GM19467 (cell line): ENCODE measurements around the gene ARID5A.
"Not testable (repeated sequence)": the region's sequence is repeated elsewhere in the genome, so short reads cannot be mapped to it uniquely, and the experiment has no call there.

Experiments used
- ATAC-seq: cut with Tn5 transposase; IDR thresholded peaks from one replicate; pipeline ENCODE4 v1.9.1; 2021; ENCODE audit warnings: mild to moderate bottlenecking, moderate library complexity; ENCODE audit not compliant: unreplicated experiment

The ARID5A gene

DNA sequence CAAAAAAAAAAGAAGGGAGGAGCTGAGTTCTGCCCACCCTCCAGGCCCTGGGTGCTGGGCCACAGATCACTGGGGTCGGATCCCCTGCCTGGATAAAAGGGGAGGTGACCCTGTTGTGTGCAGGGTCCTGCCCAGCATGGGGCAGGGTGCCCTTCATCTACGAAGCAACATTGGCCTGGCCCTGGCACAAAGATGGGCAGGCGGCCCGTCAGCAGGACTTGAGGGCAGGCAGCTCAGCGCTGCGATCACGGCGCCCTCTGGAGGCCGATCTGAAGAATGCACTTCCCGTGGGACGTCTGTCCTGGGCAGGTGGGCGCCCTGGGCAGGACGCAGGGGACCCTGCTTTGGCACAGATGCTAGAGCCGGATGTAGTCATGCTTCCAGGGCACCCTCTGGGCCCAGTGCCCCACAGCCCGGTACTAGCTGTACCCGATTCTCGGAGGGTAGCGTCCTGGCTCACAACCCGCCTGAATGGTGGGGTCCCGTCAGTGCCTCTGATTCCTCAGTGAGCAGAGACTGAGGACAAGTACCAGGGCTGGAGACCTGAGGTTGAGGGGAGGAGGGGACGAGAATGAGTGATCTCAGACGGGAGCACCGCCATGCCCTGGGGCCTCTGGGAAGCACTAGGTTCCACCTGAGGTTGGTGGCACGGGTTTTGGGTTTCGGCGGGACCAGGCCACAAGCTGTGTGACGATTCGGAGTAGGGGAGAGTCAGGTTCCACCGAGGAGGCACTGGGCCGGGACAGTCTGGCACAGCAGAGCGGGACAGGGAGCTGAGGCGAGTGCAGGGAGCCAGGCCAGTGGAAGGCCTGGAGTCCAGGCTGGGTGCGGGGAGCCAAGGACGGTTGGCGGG, 18.0 kb downstream of the ARID5A start:
- ATAC-seq: no peak

DNA sequence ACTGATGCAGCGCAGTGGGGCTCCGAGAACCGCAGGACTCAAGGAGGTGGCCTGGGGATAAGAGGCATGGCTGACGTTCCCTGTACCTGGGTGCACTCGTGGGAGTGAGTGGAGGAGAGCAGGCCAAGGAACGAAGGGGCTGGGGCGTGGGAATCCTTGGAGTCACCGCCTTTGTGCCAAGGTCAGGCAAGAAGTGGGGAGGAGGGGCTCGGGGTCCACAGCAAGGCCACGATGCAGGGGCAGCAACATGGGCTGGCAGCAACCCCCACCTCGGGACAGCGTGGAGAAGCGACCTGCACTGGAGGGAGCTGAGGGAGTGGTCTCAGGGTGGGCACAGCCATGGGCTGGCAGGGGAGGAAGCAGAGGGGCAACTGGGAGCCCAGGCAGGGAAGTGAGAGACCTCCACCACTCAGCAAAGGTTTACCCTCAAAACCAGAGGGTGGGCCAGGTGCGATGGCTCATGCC, 18.6 kb downstream of the ARID5A start:
- no peak for ATAC-seq

DNA sequence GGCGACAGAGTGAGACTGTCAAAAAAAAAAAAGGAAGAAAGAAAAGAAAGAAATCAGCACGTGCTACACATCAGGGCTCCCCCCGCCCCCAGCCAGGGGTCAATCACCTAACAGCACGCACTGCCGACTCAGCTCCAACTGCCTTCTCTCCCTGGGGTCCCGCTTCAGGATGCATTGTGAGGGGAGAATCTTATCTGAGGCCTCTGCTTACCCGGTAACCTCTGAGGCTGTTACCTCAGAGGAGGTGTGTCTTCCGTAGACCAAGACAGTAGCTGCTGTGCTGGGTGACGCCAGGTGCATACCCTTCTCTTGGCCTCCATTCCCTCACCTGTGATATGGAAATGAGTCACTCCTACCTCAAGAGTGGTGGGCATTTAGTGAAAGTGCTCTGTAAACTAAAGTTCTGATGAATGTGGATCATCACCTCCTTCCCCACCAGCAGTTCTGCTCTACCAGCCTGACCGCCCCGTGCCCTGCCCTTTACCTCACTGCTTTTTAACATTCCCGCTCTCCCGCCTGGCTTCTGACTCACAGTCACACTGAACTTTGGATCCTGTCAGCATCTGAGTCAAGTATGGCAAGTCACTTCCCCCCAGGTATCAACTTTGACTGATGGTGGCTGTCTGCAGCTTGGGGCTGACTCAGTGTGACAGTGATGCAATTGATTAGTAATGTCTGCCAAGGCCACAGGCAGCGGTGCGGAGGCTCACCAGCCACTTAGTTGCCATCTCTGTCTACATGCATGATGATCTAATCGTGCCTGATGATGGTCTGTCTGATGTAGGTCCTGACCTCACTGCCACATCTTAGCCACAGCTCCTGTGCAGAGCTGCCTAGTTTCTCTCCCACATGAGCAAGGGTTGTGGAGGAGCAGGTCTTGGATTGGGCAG, 20.1 kb downstream of the ARID5A start:
- ATAC-seq: no peak

DNA sequence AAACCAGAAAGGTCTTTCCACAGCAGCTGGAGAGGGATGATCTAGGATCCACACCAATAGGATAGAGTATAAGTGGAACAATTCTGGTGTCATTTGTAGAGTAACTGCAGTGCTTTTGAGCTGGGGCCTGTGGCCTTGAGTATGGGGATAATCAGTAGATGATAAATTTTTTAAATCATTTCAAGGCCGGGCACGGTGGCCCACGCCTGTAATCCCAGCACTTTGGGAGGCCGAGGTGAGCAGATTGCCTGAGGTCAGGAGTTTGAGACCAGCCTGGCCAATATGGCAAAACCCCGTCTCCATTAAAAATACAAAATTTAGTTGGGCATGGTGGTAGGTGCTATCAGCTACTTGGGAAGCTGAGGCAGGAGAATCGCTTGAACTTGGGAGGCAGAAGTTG, 20.9 kb downstream of the ARID5A start:
- not testable (repeated sequence) for ATAC-seq

DNA sequence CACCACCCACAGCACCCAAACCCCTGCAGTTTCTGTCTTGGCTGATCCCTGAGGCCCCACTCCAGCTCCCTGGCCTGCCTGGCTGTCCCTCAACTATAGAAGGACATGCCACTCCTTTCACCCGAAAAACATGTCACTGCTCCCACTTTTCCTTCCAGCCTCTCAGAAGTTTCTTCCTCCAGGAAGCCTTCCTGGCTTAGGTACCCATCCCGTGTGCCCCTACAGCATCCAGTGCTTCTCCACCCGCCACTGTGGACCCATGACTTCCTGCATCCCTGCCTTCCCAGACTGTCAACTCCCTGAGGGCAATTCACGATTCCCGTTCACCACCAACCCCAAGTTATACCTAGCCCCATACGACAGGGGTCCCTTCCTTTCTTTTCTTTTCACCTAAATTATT, 21.5 kb downstream of the ARID5A start:
- no peak for ATAC-seq

DNA sequence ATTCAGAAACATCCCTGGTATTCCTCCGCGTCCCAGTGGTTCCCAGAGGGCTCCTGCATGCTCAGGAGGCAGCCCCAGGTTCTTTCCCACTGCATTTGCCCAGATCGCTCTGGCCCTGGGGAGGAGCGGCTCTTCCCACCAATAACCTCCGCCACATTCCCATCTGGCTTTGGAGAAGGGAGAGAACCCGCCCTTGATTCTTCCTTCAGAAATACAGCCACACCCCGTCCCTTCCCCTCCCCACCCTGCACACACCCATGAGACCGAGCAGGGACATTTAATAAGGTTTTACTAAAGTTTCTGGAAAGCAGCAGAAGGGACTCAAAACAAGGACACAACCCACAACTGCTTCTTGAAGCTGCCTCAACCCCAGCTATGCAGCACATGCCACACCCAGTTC, 21.9 kb downstream of the ARID5A start:
- no peak for ATAC-seq

DNA sequence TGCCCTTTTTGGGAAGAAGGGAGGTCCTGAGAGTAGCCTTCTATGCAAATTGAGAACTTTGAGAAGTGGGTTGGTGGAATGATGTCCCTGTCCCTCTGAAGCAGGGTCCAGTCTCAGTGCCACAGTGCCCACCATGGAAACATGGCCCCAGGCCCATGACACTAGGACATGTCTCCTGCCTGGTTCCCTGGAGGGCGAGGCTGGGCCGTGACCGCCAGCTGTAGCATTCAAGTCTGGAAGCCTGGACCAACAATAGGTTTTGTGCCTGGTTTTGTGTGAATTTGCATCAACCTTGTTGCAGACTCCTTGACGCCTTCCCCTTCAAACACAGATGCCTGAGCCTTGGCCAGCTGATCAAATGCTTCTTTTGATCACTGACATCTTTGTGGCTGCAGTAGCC, 27.5 kb downstream of the ARID5A start:
- ATAC-seq: no peak

DNA sequence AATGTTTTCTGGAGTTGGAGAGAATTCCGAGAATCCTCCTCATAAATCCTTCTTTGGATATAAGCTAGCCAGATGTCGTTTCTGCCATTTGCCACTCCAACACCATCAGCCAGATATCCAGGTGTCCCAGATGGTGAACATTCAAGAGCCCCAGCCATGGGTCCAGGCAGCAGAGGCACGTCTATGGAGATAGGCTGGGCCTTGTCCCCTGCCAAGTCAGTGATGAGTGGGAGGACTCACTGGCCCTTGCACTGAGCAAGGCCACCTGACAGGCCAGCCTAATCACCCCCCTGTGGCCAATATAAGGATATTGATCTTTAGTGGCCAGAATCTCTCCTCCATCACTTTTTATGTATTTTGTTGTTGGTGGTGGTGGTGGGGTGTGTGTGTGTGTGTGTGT, 28.0 kb downstream of the ARID5A start:
- no peak for ATAC-seq

DNA sequence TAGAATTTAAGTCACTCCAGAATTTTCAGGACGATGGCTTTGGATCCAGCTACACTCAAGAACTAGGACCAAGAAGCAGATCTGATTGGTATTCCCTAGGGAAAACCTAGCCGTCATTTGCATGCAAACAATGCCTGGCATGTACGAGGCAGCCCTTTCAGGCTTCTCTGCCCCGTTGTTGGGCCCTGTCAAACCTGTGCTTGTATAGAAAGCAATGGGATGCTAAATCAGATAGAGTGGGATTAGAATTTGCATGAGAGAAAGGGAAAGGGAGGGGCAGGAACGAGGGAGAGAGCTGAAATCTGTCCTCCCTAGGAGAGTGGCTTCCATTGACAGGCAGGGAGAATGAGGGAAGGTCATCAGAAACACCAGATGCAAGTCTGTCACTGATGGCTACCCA, 28.6 kb downstream of the ARID5A start:
- ATAC-seq: no peak

DNA sequence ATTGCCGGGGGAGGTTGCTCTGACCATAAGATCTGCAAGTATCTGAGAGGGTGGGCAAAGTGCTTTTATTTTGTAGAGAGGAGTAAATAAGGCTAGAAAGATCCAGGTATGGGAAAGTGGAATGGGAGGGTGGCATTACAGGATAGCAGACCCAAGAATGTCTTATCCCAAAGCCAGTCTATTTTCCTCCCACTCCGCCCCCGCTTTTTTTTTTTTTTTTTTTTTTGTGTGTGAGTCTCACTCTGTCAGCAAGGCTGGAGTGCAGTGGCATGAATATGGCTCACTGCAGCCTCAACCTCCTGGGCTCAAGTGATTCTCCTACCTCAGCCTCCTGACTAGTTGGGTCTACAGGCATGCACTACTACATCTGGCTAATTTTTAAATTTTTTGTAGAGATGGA, 31.5 kb downstream of the ARID5A start:
- ATAC-seq: no peak

DNA sequence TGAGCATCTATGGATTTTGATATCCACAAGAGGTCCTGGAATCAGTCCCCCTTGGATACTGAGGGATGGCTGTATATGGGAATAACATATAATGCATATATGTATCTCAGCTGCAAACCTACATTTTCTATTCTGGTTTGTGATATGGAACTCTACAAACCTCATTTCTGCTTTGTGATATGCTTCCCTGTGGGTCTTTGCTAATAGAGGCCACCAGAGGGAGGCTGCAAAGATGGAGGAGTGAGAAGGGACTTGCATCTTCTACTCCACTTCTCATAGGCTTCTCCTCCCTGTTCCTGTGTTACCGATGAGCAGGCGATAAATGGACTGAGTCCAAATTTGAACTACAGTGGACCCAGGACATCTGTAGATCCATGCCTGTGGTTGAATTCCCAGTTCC, 37.8 kb downstream of the ARID5A start:
- ATAC-seq: no peak

DNA sequence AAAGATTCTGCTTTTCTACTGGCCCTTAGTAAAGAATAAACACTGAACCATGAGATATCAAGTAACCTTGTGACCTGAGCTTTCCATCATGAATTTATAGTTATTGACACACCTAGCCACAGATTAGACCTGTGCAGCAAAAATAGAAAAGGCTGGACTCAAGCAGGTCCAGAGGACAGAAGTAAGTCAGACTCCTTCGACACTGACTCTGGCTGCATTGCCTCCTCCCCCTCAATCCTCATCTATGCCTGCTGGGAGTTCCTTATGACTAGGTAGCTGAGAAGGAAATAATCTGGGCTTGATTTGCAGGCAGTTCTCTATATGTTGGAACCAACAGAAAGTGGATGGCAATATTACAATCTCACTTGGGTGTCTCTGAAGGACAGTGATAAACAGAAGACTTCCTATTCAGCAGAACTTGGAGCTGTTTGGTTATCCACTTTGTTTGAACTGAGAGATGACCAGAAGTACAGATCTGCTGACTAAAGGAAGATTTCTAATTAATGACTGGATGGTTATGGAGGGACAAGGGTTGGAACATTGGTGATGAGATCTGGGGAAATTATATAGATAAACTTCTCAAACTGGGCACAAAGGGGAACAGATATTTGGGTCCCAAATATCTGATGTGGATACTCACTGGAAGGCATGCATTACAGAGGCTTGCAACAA, 39.4 kb downstream of the ARID5A start:
- ATAC-seq: no peak

DNA sequence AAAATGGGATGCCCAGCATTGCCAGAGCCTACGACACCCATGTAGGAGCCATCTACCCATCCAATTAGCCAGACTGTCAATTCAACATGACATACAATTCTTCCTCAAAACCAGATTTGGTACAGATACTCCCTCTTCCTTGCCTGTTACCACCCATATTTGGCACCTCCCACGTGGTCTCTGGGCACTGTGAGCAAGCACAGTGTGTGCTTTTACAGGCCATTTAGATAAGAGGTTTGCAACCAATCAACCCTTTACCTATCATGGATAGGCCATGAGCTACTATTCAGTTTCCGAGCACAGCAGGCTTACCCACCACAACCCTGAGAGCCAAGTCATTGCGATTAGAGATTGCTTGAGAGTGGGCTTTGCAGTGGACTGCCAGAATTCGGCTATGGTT, 40.9 kb downstream of the ARID5A start:
- no peak for ATAC-seq

DNA sequence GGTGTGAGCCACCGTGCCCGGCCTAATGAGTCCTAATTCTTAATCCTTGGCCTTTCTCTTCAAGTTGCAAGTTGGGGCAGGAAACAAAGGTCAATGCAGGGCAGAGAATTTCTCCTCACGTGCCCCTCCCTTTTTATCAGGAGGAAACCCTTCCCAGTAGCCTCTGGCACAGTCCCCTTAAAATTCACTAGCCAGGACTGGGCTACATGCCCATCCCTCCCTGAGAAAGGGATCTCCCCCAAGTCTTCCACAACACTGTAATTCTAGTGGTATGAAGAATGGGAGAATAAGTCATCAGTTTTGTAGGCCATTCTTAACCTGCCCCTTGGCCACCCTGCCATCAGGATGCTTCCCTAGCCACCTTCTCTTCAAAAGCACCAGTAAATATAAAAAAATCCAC, 42.2 kb downstream of the ARID5A start:
- ATAC-seq: no peak

DNA sequence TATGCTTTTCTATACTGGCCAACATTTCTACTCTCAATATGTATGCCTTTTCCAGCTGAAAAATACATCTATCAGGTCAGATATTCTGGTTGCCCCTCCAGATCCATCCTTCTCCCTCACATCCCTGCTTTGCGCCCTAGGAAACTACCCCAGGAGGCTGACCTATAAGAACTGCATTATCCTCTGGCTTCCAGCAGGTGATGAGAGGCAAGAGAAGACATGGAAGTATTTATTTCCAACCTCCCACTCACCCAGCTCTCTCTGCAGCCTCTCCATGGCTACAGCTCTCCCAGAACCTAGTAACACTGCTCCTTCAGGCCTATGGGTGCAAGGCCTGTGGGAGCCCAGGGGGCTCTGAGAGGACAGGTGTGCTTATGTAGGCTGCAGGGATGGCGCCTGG, 42.9 kb downstream of the ARID5A start:
- no peak for ATAC-seq

DNA sequence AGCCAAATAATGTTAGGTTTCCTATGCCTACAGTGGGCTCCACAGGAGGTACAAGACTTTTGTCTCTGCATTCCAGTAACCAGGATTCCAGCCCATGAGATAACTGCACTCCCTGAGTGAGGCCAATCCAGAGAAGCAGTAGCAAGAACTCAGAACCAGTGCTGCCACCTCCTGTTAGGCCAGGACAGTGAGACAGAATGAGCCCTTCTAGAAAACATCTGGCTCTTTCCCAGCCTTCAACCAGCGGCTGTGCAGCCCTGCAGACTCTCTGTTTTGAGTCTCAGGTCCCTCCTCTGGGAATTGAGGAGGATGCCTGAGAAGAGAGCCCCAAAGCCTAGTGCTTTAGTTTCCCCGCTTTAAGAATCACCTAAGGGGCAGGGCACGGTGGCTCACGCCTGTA, 44.2 kb downstream of the ARID5A start:
- ATAC-seq: no peak

DNA sequence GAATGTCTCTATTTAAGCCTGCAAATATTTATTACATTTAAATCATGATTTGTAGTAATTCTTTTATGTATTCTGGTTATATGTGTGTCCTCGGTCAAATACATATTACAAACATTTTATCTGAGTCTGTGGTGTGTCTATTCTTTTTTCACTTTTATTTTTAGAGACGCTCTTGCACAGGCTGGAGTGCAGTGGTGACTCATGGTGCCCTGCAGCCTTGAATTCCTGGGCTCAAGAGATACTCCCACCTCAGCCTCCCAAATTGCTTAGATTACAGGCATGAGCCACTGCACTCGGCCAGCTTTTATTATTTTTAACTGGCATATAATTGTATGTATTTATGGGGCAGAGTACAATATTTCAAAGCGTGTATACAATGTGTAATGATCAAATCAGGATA, 47.5 kb downstream of the ARID5A start:
- no peak for ATAC-seq

DNA sequence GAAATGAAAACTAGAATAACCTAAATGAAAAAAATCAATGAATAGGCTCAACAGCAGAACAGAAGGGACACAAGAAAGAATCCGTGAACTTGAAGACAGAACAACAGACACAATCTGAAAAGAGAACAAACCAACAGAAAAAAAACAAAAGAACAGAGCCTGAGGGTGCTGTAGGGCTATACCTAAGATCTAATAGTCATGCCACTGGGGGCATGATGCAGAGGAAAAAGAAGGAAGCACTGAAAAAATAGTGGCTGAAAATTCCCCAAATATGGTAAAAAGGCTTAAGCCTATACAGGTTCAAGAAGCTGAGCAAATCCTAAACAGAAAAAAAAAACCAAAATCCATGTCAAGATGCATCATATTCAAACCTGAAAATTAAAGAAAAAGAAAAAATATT, 51.3 kb downstream of the ARID5A start:
- no peak for ATAC-seq

DNA sequence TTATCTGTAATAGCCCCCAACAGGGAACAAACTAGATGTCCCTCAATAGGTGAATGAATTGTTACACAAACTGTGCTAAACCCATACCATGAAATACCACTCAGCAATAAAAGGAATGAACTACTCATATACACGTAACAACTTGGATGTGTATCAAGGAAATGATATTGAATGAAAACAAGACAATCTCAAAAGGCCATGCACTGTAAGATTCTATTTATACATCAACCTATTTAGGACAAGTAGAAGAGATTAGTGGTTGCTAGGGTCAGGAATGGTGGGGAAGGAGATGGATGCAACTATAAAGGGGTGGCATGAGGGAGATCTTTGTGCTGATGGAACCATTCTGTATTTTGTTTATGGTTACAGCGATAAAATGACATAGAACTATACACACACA, 54.5 kb downstream of the ARID5A start:
- no peak for ATAC-seq

DNA sequence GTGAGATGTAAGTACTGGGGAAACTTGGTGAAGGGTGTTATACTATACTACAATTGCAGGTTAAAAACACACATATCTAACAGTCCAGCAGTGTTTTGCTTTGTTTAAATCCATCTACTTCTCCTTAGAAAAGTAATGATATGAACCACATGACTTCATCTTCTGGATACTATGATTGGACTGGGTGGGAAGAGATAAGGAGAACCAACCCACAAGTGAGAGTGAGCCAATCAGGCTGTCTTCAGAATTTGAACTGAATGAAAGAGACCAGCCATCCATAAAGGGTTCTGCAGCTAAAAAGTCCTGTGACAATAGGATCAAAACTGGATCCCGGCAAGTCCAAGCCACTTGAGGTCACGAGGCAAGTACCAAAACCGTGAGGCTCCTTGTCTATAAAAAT, 54.9 kb downstream of the ARID5A start:
- no peak for ATAC-seq

DNA sequence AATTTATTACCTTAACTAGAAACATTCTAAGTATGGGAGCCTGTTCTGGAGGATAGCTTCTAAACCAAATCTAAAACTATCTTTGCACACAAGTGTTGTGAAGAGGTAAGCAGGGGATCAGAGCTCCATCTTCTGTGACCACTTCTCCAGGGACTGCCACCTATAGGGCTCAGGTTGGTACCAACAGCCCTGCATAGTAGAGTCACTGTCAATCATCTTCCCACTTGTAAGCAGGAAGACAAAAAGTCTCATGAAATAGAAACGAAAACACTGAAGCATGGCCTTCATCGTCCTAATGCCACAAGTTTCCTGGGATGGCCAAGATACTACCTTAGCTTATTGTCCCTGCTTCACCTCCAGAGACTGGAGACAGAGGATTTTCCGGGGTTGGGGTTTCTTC, 57.7 kb downstream of the ARID5A start:
- no peak for ATAC-seq
